ENCODE data around the gene PCNT.
A peak's percentile ranks its signal among the peaks of the same experiment; 100 is the strongest.

Gene PCNT

GRCh38 chr21:46323227-46323709 lies 688 bp upstream of the PCNT start:
- TF ChIP-seq CTCF (IDR thresholded peaks at IDR 0.05; ENCODE audit: unreplicated experiment in 3 of 3): no peak
- Mint-ChIP-seq H3K9me3 (no peaks in the 10 kb centered on the region), H3K27ac (peak overlapping the region; percentile 61 to 92 (median 88)), H3K4me1 (peaks cover 33% of the 10 kb centered on the region), H3K4me3 (peak overlapping the region; percentile 93 to 97 (median 97)), H3K36me3 (ENCODE audit: low read depth) (peaks cover 19% of the 10 kb centered on the region), H3K27me3 (ENCODE audit: low read depth) (no peaks in the 10 kb centered on the region)

GRCh38 chr21:46324390-46325072 lies 575 bp downstream of the PCNT start:
- no peaks in the 10 kb centered on the region for H3K27me3 Mint-ChIP-seq (ENCODE audit: low read depth)
- no peak for TF ChIP-seq CTCF (IDR thresholded peaks at IDR 0.05; ENCODE audit: unreplicated experiment in 3 of 3)
- peaks cover 33% of the 10 kb centered on the region for H3K4me1 Mint-ChIP-seq
- H3K27ac Mint-ChIP-seq: peak overlapping the region in 2 of 3 experiments; percentile 83 to 98
- peak overlapping the region; percentile 93 to 97 (median 97) for H3K4me3 Mint-ChIP-seq
- peaks cover 27% of the 10 kb centered on the region for H3K36me3 Mint-ChIP-seq (ENCODE audit: low read depth)
- H3K9me3 Mint-ChIP-seq: no peaks in the 10 kb centered on the region

- Mint-ChIP-seq H3K4me3 (peak overlapping the region; percentile 87 to 97 (median 93)), H3K36me3 (ENCODE audit: low read depth) (peaks cover 28% of the 10 kb centered on the region), H3K27ac (peak overlapping the region; percentile 57 to 86 (median 65)), H3K9me3 (no peaks in the 10 kb centered on the region), H3K4me1 (peaks cover 33% of the 10 kb centered on the region), H3K27me3 (ENCODE audit: low read depth) (no peaks in the 10 kb centered on the region)
- TF ChIP-seq CTCF (IDR thresholded peaks at IDR 0.05; ENCODE audit: unreplicated experiment in 3 of 3): peak in 1 of 3 experiments; percentile 32
Measured at GRCh38 chr21:46325073-46325912, 1.3 kb downstream of the PCNT start.

GRCh38 chr21:46326110-46326703 lies 2.3 kb downstream of the PCNT start:
- Mint-ChIP-seq H3K4me1 (peaks cover 26% of the 10 kb centered on the region), H3K9me3 (no peaks in the 10 kb centered on the region), H3K27ac (peak overlapping the region in 1 of 3 experiments; percentile 86), H3K27me3 (ENCODE audit: low read depth) (no peaks in the 10 kb centered on the region), H3K36me3 (ENCODE audit: low read depth) (peaks cover 32% of the 10 kb centered on the region), H3K4me3 (peak overlapping the region; percentile 57 to 97 (median 87))
- no peak for TF ChIP-seq CTCF (IDR thresholded peaks at IDR 0.05; ENCODE audit: unreplicated experiment in 3 of 3)

GRCh38 chr21:46327711-46328110 lies 3.8 kb downstream of the PCNT start:
- Mint-ChIP-seq H3K4me3 (peak overlapping the region in 1 of 3 experiments; percentile 62), H3K36me3 (ENCODE audit: low read depth) (peaks cover 43% of the 10 kb centered on the region), H3K27me3 (ENCODE audit: low read depth) (no peaks in the 10 kb centered on the region), H3K4me1 (peaks cover 13% of the 10 kb centered on the region), H3K9me3 (no peaks in the 10 kb centered on the region), H3K27ac (no peak overlapping the region)
- no peak for TF ChIP-seq CTCF (IDR thresholded peaks at IDR 0.05; ENCODE audit: unreplicated experiment in 3 of 3)
